Mesothelial cell of epicardium (in vitro differentiated cells): ENCODE data around the gene LZIC. TPM values are rescaled to one million over a fixed set of nuclear protein-coding genes. Genes with fewer than 3 reads are reported as not detected.
A peak's percentile ranks its signal among the peaks of the same experiment; 100 is the strongest.

Experiments
- DNase-seq, 2 experiments: peaks; one replicate each; pipeline ENCODE4 v3.0.0; 2021; ENCODE audit warnings: low spot score in 2 of 2; ENCODE audit not compliant: unreplicated experiment in 2 of 2
- H3K27ac Mint-ChIP-seq: 2 replicates; pipeline ENCODE4 v1.8.0; 2021; ENCODE audit warnings: mixed read lengths
- H3K27me3 Mint-ChIP-seq: 2 replicates; pipeline ENCODE4 v1.8.0; 2021; ENCODE audit warnings: low read depth, mixed read lengths
- H3K36me3 Mint-ChIP-seq: 2 replicates; pipeline ENCODE4 v1.8.0; 2021; ENCODE audit warnings: mixed read lengths
- H3K4me1 Mint-ChIP-seq: 2 replicates; pipeline ENCODE4 v1.8.0; 2021; ENCODE audit warnings: mixed read lengths
- H3K4me3 Mint-ChIP-seq: 2 replicates; pipeline ENCODE4 v1.8.0; 2021; ENCODE audit warnings: mild to moderate bottlenecking, moderate library complexity, mixed read lengths
- H3K9me3 Mint-ChIP-seq: 2 replicates; pipeline ENCODE4 v1.8.0; 2021; ENCODE audit warnings: mixed read lengths
- CTCF ChIP-seq: fragments of 200-600 bp; sonication (generic); IDR thresholded peaks from one replicate; pipeline ENCODE4 v1.5.0; 2021; ENCODE audit warnings: antibody characterized with exemption; ENCODE audit not compliant: unreplicated experiment
- total RNA-seq: library from RNA; stranded (reverse); gene quantifications from 3 replicates; pipeline ENCODE4 v1.2.1, GENCODE V29; 2021

The LZIC gene
- total RNA-seq, 1 donor from 2014 or later, result 35.1 TPM

- Mint-ChIP-seq H3K9me3 (no peaks in the 10 kb centered on the region), H3K27ac (no peak overlapping the region), H3K4me1 (no peaks in the 10 kb centered on the region), H3K27me3 (no peaks in the 10 kb centered on the region), H3K4me3 (no peak overlapping the region), H3K36me3 (peaks cover 16% of the 10 kb centered on the region)
- DNase-seq, result no peak
- TF ChIP-seq CTCF, result no peak
These were observed 41.1 kb upstream of the LZIC start for GRCh38 chr1:9984253-9984652.

GRCh38 chr1:9960706-9961562, 17.7 kb upstream of the LZIC start:
- peak overlapping the region; percentile 83 for H3K27ac Mint-ChIP-seq
- H3K36me3 Mint-ChIP-seq, result peaks cover 2% of the 10 kb centered on the region
- DNase-seq, result no peak
- TF ChIP-seq CTCF, result no peak
- no peak overlapping the region for H3K4me3 Mint-ChIP-seq
- no peaks in the 10 kb centered on the region for H3K9me3 Mint-ChIP-seq
- peaks cover 9% of the 10 kb centered on the region for H3K4me1 Mint-ChIP-seq
- H3K27me3 Mint-ChIP-seq, result no peaks in the 10 kb centered on the region

- H3K4me1 Mint-ChIP-seq, result peaks cover 9% of the 10 kb centered on the region
- no peak overlapping the region for H3K4me3 Mint-ChIP-seq
- H3K36me3 Mint-ChIP-seq, result peaks cover 2% of the 10 kb centered on the region
- H3K27ac Mint-ChIP-seq, result peak overlapping the region; percentile 14
- no peaks in the 10 kb centered on the region for H3K9me3 Mint-ChIP-seq
- DNase-seq, result no peak
- H3K27me3 Mint-ChIP-seq, result no peaks in the 10 kb centered on the region
- no peak for TF ChIP-seq CTCF
These were observed 16.8 kb upstream of the LZIC start for GRCh38 chr1:9960011-9960410.

- H3K9me3 Mint-ChIP-seq, result no peaks in the 10 kb centered on the region
- peaks cover 9% of the 10 kb centered on the region for H3K4me1 Mint-ChIP-seq
These were observed 14.5 kb upstream of the LZIC start for GRCh38 chr1:9957726-9958125.

GRCh38 chr1:9946315-9946714, 3.1 kb upstream of the LZIC start:
- Mint-ChIP-seq H3K27me3 (no peaks in the 10 kb centered on the region), H3K4me3 (no peak overlapping the region), H3K36me3 (peaks cover 8% of the 10 kb centered on the region), H3K9me3 (no peaks in the 10 kb centered on the region), H3K4me1 (peaks cover 15% of the 10 kb centered on the region), H3K27ac (no peak overlapping the region)
- DNase-seq, result no peak
- no peak for TF ChIP-seq CTCF

More at GRCh38 chr1:9957726-9958125, 14.5 kb upstream of the LZIC start:
- Mint-ChIP-seq H3K36me3 (no peaks in the 10 kb centered on the region), H3K27me3 (no peaks in the 10 kb centered on the region), H3K27ac (no peak overlapping the region), H3K4me3 (no peak overlapping the region)
- DNase-seq, result no peak
- no peak for TF ChIP-seq CTCF
